CD4-positive, alpha-beta T cell treated with Interleukin-15 for 1 hour (primary cell): ENCODE measurements around the gene CACUL1.

ENCODE experiments used
- DNase-seq: peaks from one replicate; pipeline ENCODE4 v3.0.0-alpha.2; 2020

CACUL1 gene

DNA sequence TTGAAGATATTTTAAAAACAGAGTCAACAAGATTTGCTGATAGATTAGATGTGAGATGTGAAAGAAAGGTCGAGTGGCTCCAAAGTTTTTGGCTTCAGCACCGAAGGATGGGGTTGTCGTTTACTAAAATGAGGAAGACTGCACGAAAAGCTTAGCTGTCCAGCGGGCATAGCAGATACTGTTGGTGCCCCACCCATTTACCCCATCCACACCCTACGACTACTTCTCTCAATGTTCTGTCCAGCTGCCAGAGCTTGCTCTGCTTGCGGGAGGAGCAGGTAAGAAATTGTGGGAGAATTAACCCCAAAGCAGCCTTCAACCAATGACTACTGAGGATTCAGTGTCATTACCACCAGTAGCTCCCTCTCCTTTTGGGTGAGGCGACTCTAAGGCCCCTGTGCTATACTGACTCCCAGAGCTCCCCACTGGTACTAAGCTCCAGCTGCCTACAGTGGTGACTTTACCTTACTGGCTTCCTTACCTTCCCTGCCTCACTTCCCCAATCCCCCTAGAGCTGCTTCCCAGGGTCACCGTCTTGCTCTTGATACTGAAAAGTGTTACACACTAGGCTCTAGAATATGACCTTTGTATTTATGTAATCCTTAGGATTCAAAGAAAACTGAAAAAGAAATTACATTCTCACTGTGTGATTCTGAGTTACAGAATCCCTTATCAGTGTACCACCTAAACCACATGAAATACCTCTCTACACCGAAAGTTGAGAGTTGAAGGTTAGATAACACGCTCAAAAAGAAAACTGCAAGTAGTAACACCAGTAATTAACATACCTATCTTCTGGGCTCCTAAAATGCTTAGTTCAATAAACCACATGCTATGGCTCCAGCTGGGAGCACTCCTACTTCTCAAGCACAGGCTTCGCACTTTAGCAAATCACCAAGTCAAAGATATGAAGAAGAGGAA, 22.3 kb downstream of the CACUL1 start:
- no peak for DNase-seq

DNA sequence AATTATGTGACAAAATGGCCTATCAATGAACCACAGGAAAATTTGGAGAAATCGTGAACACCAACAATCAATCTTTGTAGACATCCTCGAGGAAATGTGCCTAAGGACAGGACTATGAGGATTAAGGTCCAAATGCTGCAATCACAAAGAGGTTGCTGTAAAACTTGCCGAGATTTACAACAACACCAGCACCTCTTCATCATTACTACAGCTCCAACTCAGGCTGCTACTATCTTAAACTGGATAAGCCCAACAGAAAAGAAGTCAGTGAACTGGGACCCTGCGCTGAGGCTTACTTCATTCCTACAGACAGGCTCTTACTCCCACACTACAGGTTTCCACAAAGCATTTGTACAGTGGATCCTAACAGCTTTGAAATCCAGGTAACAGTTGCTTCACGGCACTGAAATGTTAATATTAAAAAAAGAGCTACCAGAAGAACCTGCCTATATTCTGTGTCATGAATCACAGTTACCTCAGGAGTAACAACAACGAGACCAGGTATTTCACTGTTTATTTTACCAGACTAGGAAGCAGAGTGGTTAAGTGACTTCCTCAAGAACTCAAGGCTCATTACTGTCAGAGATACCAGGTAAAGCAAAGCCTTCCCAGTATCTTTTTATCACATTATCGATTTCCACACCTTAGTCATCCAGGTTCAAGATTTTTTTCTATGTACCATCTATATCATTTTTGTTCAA, 23.9 kb downstream of the CACUL1 start:
- DNase-seq: no peak

DNA sequence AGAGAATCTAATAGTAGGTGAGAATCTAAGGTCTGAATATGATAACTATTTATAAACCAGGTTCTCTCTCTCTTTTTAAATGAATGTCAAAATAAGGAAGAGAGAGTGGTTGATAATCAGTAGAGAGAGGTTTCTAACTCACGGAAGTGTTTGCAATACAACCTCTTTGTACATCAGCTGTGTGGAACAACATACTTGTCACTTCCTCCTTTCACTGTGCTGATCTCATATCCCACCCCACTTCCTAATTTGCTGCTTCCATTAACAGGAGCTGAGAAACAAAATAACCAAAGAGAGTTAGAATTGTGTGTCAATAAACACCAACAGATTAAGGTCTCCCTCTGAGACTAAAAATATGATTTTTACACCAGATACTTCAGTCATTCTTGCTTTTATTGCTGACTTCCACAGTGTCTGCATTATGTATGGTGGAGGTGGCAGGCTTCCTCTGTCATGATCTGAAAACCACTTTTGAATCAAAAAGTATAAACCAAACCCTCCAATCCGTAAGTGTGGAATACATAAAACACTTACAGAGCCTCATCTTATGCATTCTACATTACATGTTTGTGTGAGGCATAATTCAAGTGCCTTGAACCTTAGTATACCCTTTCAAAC, 25.0 kb downstream of the CACUL1 start:
- DNase-seq: no peak

DNA sequence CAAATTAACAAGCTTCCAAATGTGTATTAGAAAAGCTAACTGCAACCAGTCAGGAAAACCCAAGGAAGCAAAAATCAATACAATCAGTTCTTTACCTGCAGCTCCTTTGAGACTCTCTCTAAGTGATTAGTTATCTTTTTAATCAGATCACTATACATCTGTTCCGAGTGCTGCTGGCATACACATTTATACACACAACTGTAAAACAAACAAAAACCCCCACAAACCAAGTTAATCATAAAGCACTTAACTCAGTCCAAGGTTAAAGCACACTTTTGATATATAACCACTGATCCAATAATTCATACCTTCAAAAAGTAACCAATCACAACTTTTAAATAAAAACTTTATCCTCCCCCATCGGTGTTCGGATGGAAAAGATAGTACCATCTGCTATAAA, 25.6 kb downstream of the CACUL1 start:
- DNase-seq: no peak

DNA sequence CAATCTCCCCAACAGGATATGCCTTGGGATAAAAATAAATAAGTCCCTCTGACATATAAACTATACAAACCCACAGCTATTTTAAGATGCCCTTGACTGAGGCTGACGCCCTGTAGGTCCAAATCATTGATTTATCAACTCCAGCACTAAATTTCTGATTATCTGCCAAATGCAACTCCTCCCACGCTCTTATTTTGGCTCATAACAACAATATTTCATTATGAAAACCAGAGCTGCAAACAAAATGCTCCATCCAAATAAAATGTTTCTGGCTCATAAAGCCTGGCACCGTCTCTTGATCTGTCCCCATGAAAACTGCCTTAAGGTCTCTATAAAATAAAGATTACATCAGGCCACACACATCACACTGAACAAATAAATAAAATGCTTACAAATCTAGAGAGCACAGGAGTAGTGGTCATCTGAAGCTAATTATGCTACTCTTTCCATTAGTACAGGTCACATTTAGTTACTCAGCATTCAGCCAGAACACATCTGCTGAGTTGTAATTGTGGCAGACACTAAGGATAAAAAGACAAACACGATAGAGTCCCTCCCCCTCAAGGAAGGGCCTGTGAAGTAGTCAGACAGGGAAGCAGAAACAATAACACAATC, 28.8 kb downstream of the CACUL1 start:
- no peak for DNase-seq

DNA sequence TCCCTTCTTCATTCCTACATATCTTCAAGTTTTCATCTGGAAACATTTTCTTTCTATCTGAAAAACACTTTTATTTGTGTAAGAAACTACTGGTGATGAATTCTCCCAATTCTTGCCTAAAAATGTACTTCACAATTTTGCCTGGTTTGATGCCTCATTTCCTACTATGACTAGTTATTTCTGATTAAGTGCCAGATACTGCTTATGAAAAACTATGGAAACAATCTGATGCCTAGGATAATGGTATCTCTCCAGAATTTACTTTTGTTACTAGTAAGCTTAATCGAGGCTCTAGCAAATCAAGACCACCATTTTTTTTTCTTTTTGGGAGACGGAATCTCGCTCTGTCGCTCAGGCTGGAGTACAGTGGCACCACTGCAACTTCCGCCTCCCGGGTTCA, 31.3 kb downstream of the CACUL1 start:
- no peak for DNase-seq

DNA sequence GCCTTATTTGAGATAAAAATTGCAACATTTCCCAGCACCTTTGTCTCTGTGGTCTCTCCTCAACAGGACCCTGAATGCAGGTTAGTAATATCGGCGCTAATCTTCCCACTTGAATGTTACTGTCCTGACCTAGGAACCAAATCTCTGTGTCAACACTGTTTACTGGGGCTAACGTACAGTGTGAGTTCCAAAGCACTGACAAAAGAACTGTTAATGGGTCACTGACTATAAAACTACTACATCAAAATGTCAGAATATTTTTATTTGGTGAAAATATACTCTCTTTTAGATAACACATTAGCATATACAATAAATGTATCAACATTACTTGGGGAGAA, 33.3 kb downstream of the CACUL1 start:
- no peak for DNase-seq

- peak; percentile 36 for DNase-seq
Observed at GRCh38 chr10:118720685-118721538, 33.9 kb downstream of the CACUL1 start.

DNA sequence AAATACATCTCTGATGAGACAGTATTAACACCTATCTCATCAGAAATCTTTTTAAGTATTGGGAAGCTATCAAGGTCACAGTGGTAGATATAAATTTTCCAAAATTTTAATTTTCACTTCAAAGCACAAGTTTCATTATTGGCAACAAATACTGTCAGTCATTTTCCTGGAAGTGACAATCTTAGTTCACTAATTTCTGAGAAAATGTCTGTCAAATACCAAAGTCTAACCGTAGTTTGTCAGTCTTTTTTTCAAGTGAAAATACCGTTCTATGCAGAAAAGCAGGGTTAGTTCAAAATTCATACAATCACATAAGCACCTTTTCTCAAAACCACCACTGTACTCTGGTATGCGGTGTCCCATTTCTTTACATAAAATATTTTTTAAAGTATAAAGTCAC, 40.4 kb downstream of the CACUL1 start:
- DNase-seq: no peak

DNA sequence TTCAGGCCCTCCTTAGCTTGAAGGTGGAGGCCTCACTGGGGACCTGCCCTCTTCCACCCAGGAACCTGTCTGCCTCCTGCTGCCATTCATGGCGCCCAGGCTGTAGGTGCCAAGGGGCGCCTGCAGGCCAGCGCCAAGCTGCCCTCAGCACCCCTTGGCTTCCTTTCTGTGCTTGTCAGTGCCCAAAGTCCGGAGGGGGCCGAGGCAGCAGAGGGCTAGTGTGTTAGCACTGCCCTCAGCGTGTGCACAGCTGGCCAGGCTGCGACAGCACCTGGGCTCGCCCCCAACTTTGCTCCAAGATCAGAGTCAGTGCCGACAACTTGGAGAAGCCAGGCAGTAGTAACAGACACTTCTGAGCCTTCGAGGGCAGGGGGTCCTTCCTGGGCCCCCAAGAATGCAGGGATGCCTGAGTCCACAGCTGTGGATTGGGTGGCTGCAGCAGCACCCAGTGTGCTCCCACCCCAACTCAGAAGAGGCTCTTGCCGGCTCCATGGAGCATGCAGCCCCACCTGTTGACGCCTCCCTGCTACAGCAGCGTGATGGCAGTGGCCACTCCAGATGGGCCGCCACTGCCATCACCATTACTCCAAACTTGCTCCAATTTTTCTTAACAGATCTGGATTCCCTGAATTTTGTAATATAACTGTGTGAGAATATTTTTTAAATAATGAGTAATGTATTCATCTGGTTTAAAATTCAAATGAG, 41.7 kb downstream of the CACUL1 start:
- no peak for DNase-seq

- no peak for DNase-seq
Observed at GRCh38 chr10:118712080-118712479, 42.7 kb downstream of the CACUL1 start.

DNA sequence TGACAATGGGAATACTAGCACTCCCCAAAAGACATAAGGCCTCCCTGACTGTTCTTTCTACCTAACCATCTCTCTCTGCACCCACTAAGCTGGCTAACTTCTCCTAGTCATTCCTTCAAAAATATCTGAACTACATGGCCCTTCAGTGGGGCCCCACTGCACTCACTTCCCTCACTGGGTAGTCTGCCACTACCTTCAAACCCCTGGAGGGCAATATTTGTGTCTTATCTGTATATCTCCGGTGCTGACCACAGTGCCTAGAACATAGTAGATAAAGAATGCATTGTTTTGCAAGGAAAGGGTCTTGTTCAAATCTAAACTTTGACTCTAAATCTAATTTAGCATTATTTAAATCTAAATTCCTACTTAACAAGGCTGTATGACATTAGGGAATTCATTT, 44.3 kb downstream of the CACUL1 start:
- no peak for DNase-seq

DNA sequence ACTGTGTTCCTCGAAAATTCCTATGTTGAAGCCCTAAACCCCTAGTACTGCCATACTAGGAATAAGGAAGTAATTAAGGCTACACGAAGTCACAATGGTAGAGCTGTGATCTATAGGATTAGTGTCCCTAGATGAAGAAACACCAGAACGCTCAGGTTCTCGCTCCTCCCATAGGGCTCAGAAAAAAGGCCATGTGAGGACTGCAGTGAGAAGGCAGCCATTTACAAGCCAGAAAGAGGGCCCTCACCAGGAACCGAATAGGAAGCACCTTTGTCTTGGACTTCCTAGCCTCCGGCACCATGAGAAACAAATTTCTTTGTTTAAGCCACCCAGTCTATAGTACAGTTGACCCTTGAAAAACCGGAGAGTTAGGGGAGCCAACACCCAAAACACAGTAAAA, 46.2 kb downstream of the CACUL1 start:
- no peak for DNase-seq

GRCh38 chr10:118704711-118705110, 50.1 kb downstream of the CACUL1 start:
- DNase-seq: no peak

DNA sequence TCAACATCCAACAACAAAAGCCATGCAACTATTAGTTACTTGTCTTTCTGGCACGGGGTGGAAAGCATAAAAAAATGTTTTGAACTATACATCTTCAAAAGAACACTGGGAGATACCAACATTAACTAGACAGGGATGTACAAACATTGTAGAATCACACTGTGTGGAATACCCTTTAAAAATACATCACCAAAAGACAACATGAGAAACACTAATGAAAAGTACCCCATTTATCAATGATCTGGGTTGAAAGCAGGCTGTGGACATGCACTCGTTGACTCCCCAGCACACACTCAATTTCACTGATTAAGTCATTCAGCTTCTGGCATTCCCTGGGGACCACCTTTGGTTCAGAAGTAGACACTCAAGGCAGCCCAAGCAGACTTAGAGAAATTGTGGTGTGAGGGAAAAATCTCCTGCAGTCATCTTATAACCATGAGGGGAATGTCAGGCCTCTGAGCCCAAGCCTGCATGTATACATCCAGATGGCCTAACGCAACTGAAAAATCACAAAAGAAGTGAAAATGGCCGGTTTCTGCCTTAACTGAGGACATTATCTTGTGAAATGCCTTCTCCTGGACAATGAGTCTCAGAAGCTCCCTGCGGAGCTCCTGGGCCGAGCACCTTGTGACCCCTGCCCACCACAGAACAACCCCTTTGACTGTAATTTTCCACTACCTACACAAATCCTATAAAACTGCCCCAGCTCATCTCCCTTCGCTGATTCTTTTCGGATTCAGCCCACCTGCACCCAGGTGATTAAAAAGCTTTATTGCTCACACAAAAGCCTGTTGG, 53.0 kb downstream of the CACUL1 start:
- no peak for DNase-seq

GRCh38 chr10:118698421-118698820, 56.3 kb downstream of the CACUL1 start:
- peak; percentile 82 for DNase-seq

DNA sequence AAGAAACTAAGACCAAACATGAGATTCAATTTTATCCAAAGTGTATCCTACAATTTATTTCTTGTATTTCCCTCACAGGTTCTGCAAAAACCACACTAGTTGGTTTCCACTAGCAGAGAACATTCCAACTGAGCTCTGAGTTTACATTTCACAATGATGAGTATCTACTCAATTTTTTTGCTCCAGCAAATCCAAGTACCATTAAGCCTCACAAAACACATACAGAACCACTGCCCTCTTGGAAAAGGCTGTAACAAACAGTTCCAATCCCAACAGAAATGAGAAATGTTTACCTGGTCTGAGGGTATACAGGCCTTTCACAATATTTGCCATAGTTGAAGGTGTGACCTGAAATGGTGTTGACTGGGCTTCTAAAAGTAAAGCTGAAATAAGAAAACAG, 59.9 kb downstream of the CACUL1 start:
- DNase-seq: no peak

DNA sequence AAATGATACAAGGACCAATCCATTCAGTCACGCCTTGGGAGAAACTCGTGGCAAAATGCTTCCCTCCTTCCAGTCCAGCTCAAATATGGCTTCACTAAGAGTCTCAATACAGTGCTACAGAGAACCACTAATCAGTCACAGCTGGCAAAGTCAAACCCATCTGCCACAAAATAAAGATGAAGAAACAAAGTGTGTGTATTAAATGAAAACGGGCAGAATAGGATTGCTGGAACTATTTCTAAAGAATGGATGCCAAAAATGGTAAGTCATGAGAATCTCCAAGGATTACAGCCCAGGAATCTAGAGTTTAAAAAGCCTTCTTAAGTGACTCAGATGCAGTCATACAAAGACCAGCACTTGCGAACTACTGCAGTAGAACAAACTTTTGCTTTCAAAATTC, 61.9 kb downstream of the CACUL1 start:
- DNase-seq: no peak

DNA sequence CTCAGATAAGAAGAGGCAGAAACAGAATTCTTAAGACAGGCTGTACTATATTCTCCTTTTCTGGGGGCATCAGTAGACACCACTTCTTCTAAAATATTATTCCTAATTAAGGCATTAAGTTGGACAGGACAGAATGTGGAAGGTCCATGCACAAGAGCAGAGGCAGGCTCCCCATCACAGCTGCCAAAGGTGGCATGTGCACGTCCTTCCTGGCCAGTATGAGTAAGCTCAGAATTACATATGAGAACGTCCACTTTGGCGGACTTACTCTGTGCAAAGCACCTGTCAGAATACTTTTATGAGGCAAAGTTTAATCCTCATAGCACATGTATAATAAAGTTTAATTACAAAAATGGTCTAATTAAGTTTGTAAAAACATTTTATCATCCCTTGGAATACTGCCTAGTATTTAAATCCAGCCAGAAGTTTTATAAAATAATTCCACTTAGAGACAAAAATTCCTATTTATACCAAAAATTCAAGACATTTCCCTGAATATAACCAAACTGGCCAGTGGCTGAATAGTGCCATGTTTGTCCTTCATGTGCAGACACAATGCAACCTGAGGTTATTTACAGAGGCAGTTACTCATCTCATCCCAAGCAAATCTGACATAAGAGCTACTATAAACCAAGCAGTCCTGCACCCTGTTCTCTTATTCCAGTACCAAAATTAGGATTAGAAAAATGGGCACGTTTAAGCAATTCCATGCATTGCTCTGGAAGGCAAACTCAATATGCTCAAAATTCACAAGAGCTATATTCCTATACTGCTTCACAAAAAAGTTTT, 65.5 kb downstream of the CACUL1 start:
- no peak for DNase-seq

DNA sequence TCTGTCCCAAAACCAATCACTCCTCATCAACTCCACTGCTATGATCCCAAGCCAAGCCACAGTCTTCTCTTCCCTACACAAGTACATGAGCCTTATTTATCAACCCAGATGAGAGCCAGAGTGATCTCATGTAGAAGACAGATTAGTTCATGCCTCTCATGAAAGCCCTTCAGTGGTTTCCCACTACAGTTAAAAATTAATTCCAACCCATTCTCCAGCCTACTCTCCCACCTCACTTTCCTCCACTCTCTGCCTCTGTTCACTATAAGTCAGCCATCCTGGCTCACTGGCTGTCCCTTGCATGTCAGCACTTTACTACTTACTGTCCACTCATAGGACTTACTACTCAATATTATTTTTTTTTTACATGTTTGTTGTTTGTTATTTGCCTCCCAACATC, 67.3 kb downstream of the CACUL1 start:
- no peak for DNase-seq
